ENCODE results near the gene EHD2. TPM values are rescaled to one million over a fixed set of nuclear protein-coding genes. Genes with fewer than 3 reads are reported as not detected.

EHD2 gene
- total RNA-seq, 1 experiment from 2014 or later: 2.9 TPM

GRCh38 chr19:47682939-47683338 lies 30.3 kb upstream of the EHD2 start:
- Histone ChIP-seq H3K4me3 (ENCODE audit: low read depth, low read length, poor library complexity, severe bottlenecking) (no peak overlapping the region), H3K27me3 (replicated peaks; ENCODE audit: insufficient read depth, low read depth, low read length, poor library complexity) (no peaks in the 10 kb centered on the region), H3K27ac (ENCODE audit: low read depth, low read length, poor library complexity, severe bottlenecking) (no peak overlapping the region), H3K9me3 (ENCODE audit: low read depth, low read length, poor library complexity, severe bottlenecking) (no peaks in the 10 kb centered on the region), H3K4me1 (ENCODE audit: insufficient read depth, low read length, poor library complexity, severe bottlenecking) (no peaks in the 10 kb centered on the region), H3K36me3 (ENCODE audit: insufficient read depth, low read length, poor library complexity, severe bottlenecking) (peaks cover 12% of the 10 kb centered on the region)
- no peak for DNase-seq (ENCODE audit: low spot score)
- intact Hi-C loops (cut with micrococcal nuclease; ENCODE audit: unreplicated experiment): no loop called here
- ChIA-PET CTCF (no interaction called here), POLR2A (ENCODE audit: low non-redundant PET) (no interaction called here)
- no TSS peak for BruUV-seq (replicated peaks)
- TF ChIP-seq, protein P1, sequence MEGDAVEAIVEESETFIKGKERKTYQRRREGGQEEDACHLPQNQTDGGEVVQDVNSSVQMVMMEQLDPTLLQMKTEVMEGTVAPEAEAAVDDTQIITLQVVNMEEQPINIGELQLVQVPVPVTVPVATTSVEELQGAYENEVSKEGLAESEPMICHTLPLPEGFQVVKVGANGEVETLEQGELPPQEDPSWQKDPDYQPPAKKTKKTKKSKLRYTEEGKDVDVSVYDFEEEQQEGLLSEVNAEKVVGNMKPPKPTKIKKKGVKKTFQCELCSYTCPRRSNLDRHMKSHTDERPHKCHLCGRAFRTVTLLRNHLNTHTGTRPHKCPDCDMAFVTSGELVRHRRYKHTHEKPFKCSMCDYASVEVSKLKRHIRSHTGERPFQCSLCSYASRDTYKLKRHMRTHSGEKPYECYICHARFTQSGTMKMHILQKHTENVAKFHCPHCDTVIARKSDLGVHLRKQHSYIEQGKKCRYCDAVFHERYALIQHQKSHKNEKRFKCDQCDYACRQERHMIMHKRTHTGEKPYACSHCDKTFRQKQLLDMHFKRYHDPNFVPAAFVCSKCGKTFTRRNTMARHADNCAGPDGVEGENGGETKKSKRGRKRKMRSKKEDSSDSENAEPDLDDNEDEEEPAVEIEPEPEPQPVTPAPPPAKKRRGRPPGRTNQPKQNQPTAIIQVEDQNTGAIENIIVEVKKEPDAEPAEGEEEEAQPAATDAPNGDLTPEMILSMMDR (conservative IDR thresholded peaks at IDR 0.05; ENCODE audit: low read depth, low read length): no peak
- TF ChIP-seq EZH2 (IDR thresholded peaks at IDR 0.05; ENCODE audit: borderline replicate concordance, low read depth, low read length, poor library complexity, severe bottlenecking): no peak

DNA sequence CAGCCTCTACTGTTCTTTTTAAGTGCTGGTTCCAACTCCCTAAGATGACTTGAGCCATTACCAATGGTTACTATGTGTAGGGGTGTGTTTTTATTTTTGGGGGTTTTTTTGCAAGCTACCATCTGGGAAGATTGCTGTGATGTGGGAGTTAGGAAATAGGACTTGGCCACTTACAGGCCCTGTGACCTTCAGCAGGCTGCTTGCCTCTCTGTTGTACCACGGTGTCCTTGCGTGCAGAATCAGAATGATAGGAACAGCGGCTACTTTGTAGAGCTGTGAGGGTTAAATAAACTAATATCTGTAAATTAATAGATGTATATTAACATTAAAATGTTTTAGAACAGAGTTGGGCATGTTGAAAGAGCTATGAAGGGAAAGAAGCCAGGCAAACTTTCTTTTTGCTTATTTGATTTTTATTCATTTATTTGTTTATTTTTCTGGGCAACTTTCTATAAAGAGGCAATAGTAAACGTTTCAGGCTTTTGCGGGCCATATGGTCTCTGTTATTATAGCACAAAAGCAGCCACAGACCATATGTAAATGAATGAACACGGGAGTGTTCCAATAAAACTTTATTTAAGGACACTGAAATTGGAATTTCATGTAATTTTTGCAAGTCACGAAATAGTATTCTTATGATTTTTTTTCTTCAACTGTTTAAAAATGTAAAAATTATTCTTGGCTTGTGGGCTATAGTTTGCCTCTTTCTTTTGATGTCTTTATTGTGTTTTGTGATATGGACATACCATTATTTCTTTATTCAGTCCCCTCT lies 26.4 kb upstream of the EHD2 start:
- Histone ChIP-seq H3K36me3 (ENCODE audit: insufficient read depth, low read length, poor library complexity, severe bottlenecking) (peaks cover 3% of the 10 kb centered on the region), H3K4me3 (ENCODE audit: low read depth, low read length, poor library complexity, severe bottlenecking) (no peak overlapping the region), H3K27ac (ENCODE audit: low read depth, low read length, poor library complexity, severe bottlenecking) (no peak overlapping the region), H3K9me3 (ENCODE audit: low read depth, low read length, poor library complexity, severe bottlenecking) (no peaks in the 10 kb centered on the region), H3K4me1 (ENCODE audit: insufficient read depth, low read length, poor library complexity, severe bottlenecking) (no peaks in the 10 kb centered on the region), H3K27me3 (replicated peaks; ENCODE audit: insufficient read depth, low read depth, low read length, poor library complexity) (no peaks in the 10 kb centered on the region)
- POLR2A ChIA-PET (ENCODE audit: low non-redundant PET): interaction anchor here (0.5 kb wide), 1 partner anchor 282 kb away, joined by 14 read pairs; no protein-coding TSS in a partner anchor
- DNase-seq (ENCODE audit: low spot score): no peak
- intact Hi-C loops (cut with micrococcal nuclease; ENCODE audit: unreplicated experiment): no loop called here
- CTCF ChIA-PET: interaction anchor here (0.6 kb wide), 1 partner anchor 21 kb away, joined by 4 read pairs; no protein-coding TSS in a partner anchor
- TF ChIP-seq, protein P1 (conservative IDR thresholded peaks at IDR 0.05; ENCODE audit: low read depth, low read length): no peak
- no TSS peak for BruUV-seq (replicated peaks)

GRCh38 chr19:47687906-47688305 lies 25.3 kb upstream of the EHD2 start:
- Histone ChIP-seq H3K4me1 (ENCODE audit: insufficient read depth, low read length, poor library complexity, severe bottlenecking) (no peaks in the 10 kb centered on the region), H3K4me3 (ENCODE audit: low read depth, low read length, poor library complexity, severe bottlenecking) (no peak overlapping the region), H3K36me3 (ENCODE audit: insufficient read depth, low read length, poor library complexity, severe bottlenecking) (peaks cover 3% of the 10 kb centered on the region), H3K27me3 (replicated peaks; ENCODE audit: insufficient read depth, low read depth, low read length, poor library complexity) (no peaks in the 10 kb centered on the region), H3K27ac (ENCODE audit: low read depth, low read length, poor library complexity, severe bottlenecking) (no peak overlapping the region), H3K9me3 (ENCODE audit: low read depth, low read length, poor library complexity, severe bottlenecking) (no peaks in the 10 kb centered on the region)
- no peak for TF ChIP-seq EZH2 (IDR thresholded peaks at IDR 0.05; ENCODE audit: borderline replicate concordance, low read depth, low read length, poor library complexity, severe bottlenecking)
- TF ChIP-seq, protein P1 (conservative IDR thresholded peaks at IDR 0.05; ENCODE audit: low read depth, low read length): no peak
- CTCF ChIA-PET: no interaction called here
- intact Hi-C loops (cut with micrococcal nuclease; ENCODE audit: unreplicated experiment): no loop called here
- no peak for DNase-seq (ENCODE audit: low spot score)
- POLR2A ChIA-PET (ENCODE audit: low non-redundant PET): interaction anchor here (0.6 kb wide), 1 partner anchor 923 kb away, joined by 4 read pairs; no protein-coding TSS in a partner anchor
- BruUV-seq (replicated peaks): no TSS peak

All from A673 (cell line).